Measurements from ENCODE around the gene CD99L2. TPM values are rescaled to one million over a fixed set of nuclear protein-coding genes. Genes with fewer than 3 reads are reported as not detected.
"Not testable (repeated sequence)": the region's sequence is repeated elsewhere in the genome, so short reads cannot be mapped to it uniquely, and the experiment has no call there.

The CD99L2 gene
- polyA plus RNA-seq, 1 donor, result 37.1 TPM

DNA sequence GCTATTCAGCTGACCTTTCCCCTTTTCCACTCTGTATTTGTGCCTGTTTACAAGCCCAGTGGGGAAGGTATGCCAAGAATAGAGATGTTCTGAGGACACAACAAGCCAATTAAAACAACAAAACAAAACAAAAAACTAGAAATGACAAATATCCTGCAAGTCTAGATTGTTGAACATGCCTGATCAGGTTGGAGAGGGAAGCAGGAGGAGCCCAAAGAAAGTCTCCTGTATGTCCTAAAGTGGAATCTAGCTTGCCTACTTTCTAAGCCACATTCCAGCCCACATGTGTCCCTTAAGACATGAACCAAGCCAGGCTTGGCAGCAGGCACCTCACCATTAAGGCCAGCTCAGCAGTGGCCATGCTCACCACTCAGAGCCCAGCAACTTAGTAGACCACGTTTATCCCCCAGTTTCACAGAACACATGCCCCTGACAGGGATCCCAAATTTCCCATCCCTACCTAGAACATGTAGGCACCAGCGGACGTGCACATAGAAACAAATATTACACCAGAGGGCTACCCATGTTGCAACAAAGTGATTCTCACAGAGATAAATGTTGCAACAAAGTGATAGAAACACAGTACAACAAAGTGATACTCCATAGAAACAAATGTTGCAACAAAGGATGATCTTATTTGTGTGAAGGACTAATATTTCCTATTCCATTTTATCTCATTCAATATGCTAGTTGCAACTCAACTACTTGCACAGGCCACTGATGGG, 48.3 kb downstream of the CD99L2 start:
- no peak for DNase-seq

DNA sequence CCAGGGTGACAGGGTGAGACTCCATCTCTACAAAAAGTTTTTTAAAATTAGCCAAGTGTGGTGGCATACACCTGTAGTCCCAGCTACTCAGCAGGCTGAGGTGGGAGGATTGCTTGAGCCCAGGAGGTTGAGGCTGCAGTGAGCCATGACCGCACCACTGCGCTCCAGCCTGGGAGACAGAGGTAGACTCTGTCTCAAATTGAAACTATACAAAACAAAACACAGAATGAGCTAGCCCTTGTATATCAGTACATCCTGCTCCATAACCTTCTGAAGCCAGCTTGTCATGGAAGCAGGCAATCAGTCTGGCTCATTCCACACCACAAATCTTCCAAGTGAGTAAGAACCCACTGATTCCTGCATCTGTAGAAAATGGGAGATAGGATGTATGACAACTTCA, 49.0 kb downstream of the CD99L2 start:
- no peak for DNase-seq

DNA sequence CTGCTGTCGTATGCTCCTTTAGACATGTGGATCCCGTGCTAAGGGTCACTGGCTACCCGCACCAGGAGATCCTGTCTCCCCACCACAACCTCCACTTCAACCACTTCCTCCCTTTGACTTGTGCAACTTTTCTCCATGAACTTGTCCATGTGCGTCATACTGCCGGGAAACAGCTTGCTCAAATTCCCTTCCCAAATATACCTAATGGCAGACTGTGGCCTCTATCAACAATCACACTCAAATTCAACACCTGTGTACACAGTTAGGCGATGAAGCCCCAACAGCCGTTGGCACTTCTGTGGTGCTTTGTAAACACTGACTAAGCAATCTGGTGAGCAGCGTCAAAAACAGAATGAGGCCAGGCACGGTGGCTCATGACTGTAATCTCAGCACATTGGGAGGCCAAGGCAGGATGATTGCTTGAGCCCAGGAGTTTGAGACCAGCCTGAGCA, 49.5 kb downstream of the CD99L2 start:
- no peak for DNase-seq

DNA sequence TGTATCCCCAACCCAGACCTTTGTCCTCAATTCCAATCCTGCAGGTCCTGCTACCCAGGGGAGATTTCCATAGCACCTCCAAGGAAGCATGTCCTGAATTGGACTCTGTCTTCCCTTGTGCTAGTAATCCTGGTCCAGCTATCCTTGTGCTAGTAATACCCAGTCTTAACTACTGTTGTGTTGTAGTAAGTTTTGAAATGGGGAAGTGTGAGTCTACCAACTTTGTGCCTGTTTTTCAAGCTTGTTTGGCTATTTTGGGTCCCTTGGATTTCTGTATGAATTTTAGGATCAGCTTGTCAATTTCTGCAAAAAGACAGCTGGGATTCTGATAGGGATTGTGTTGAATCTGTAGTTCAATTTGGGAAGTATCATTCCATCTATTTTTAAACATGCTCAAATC, 51.4 kb downstream of the CD99L2 start:
- no peak for DNase-seq

GRCh38 chrX:150846130-150846529, 52.3 kb downstream of the CD99L2 start:
- no peak for DNase-seq

DNA sequence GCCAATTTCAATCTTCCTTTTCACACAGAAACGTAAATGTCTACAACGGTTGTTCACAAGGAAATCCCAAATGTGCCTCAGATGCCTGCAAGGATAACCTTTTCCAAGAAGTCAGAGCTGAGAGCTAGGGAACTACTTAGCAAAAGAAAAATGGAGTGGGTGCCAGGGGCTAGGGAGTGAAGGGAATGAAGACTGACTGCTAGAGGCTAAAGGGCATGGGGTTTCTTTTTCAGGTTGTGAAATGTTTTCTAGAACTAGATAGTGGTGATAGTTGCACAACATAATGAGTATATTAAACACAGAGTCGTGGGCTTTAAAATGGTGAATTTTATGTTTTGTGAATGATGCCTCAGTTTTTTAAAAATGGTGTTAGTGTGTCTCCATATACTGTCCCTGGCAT, 53.4 kb downstream of the CD99L2 start:
- DNase-seq, result no peak

DNA sequence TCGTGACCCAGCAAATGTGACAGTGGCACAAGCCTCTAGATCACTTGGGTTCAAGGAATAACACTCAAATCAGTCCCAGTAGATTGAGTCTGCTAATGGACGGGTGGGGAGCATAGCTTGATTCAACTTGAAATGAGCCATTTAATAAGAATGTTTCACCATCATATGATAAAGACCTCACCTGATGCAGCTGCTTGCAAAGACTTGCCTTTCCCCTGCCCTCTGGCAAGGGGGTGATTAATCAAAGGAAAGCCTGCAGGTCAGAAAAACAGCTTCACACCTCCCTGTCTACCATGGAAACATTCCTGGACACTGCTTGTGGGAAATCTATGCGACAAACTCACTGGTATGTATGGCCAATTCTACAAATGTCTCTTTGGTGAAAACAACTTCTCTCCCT, 54.5 kb downstream of the CD99L2 start:
- no peak for DNase-seq

DNA sequence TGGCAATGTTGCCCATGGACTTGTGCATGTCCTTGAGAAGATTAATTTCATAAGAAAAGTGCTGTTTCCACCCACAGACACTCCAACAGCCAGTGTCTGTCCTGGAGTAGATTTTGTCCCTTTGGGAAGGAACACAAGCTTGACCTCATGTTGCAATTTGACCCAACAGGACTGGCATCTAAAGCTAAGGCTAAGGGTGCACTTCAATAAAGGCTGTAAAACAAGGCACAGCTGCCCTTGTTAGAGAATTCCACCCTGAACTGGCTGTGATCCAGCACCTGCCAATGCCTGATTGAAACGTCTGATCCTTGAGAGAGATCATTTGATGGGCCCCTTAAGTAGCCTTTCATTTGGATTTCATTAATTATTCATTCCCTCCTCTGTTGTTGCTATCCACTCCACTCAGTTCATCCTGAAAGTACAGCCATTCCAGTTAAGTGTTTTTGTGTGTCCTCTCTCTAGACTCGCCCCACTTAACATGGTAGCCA, 56.2 kb downstream of the CD99L2 start:
- DNase-seq, result no peak

DNA sequence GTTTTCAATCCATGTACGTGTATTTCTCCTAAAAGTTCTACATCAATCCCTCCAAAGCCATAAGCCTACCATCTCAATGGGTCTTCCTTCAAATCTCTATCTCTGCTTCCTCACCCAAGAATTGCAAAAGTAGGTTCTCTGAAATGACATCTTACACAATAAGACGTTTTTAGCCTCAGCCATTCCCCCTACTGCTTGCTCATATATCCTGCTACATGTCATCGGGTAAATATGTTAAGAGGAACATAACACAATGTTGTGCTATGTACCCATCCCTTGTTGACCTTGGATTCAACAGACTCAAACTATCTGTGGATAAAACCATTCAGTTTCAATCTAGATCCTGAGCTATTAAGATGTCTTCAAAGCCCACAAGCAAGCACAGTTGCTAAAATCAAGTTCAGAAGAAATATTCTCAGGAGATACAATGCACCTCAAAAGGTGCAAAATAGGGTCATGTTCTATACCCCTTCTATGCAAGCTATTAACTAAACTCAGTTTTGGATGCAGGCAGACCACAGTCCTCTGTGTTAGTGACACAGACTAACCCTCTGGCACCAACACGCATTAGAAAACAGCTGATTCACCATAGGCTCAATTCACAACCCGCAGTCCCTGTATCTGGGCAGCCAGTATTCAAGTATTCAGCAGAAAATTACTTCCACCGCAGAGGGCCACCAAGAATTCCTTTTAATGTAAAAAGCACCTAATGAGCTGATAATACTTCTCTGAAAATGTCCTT, 56.8 kb downstream of the CD99L2 start:
- no peak for DNase-seq

DNA sequence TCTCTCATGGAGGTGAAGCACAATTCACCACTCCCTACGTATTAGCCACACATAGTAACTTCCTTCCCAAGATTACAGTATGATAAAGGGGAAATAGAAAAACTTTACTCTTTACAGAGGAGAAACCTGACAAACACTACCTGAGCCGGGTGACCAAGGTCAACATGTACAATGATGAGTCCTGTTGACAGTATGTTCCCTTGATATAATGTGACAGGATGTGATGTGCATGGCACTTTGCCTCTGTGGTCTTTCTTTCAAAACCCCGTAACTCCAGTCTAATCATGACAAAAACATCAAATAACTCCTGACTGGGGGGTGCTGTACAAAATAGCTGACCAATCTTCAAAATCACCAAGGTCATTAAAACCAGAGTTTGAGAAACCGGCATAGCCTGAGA, 60.6 kb downstream of the CD99L2 start:
- no peak for DNase-seq

DNA sequence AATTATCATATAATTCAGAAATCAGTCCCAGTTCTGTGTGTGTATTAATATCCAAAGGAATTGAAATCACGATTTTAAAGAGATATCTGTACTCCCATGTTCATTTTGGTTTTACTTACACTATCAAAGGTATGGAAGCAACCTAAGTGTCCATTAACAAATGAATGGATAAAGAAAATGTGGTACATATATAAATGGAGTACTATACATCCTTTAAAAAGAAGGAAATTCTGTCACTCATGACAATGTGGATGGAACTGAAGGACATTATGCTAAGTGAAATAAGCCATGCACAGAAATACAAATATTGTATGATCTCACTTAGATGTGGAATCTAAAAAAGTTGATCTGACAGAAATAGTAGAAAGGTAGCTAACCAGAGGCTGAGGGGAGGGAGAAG, 63.8 kb downstream of the CD99L2 start:
- no peak for DNase-seq

GRCh38 chrX:150833454-150834056, 64.9 kb downstream of the CD99L2 start:
- no peak for DNase-seq

GRCh38 chrX:150831863-150832262, 66.6 kb downstream of the CD99L2 start:
- no peak for DNase-seq

DNA sequence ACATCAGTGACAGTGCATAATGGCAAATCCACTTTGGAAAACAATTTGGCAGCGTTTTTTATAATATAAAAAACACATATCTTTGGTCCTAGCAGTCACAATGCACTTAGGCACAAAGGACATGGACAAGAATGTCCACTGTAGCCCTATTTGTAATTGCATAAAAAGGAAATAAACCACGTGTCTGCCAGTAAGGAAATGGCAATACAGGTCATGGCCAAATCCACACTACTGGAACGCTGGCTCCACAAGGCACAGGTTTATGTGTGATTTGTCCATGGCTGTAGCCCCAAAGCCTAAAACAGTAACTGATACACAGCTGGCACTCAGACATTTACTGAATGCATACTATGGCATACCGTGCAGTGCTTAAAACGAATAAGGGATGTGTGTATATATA, 69.7 kb downstream of the CD99L2 start:
- DNase-seq, result no peak

DNA sequence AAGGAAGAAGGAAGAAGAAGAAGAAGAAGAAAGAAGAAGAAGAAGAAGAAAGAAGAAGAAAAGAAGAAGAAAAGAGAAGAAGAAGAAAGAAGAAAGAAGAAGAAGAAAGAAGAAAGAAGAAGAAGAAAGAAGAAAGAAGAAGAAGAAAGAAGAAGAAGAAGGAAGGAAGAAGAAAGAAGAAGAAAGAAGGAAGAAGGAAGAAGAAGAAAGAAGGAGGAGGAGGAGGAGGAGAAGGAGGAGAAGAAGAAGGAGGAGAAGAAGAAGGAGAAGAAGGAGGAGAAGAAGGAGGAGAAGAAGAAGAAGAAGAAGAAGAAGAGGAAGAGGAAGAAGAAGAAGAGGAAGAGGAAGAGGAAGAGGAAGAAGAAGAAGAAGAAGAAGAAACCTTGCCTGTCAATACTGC, 74.1 kb downstream of the CD99L2 start:
- DNase-seq, result not testable (repeated sequence)

DNA sequence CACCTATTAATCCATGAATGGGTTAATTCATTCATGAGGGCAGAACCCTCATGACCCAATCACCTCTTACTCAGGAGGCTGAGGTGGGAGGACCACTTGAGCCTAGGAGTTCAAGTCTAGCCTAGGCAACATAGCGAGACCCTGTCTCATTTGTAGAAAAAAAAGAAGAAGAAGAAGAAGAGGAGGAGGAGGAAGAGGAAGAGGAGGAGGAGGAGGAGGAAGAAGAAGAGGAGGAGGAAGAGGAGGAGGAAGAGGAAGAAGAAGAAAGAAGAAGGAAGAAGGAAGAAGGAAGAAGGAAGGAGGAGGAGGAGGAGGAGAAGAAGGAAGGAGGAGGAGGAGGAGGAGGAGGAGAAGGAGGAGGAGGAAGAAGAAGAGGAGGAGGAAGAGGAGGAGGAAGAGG, 74.6 kb downstream of the CD99L2 start:
- not testable (repeated sequence) for DNase-seq

DNA sequence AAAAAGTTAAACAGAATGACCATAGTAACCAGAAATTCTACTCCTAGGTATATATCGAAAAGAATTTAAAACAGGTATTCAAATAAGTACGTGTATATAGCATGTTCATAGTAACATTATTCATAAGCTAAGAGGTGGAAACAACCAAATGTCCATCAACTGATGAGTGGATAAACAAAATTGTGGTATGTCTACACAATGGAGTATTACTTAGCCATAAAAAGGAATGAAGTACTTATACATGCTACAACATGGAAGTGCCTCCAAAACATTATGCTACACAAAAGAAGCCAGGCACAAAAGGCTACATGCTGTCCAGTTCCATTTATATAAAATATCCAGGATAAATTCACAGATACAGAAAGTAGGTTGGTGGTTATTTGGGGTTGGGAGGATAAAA, 76.5 kb downstream of the CD99L2 start:
- no peak for DNase-seq

GRCh38 chrX:150813922-150814321, 84.5 kb downstream of the CD99L2 start:
- DNase-seq, result no peak

DNA sequence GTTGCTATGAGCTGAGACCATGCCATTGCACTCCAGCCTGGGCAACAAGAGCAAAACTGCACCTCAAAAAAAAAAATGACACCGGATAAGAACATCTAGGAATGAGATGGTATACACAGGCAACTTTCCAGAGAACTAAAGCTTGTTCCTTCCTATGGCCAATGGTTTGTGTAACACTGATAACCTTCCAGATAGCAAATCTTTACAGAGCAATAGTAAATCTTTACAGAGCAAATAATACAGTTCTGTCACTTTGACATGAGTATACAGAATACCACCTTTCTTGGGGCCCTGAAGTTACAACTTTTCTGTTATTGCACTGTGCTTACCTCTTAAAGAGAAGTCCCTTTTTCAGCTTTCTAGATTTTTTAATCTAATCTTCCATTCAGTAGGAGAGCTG, 91.6 kb downstream of the CD99L2 start:
- DNase-seq, result no peak

DNA sequence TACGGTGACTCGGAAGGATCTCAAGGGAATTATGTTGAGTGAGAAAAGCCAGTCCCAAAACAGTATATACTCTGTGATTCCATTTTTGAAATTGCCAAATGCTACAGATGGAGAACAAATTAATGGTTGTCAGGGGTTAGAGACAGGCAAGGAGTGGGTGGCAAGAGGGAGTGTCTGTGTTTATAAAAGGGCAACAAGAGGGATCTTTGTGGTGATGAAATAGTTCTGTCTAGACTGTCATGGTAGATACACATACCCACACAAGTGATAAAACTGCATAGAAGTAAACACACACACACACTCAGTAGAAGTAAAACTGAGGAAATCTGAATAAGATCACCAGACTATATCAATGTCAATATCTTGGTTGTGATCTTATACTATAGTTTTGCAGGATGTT, 92.7 kb downstream of the CD99L2 start:
- DNase-seq, result no peak

GRCh38 chrX:150792949-150793527, 105.4 kb downstream of the CD99L2 start:
- DNase-seq, result no peak

GRCh38 chrX:150790021-150790420, 108.4 kb downstream of the CD99L2 start:
- no peak for DNase-seq

- no peak for DNase-seq
These were observed 116.8 kb downstream of the CD99L2 start for GRCh38 chrX:150781677-150782076.

Measured in hindlimb muscle (tissue), 1 donor.